ENCODE measurements around the gene JMJD1C. TPM values are rescaled to one million over a fixed set of nuclear protein-coding genes. Genes with fewer than 3 reads are reported as not detected.
A peak's percentile ranks its signal among the peaks of the same experiment; 100 is the strongest.
"Not testable (repeated sequence)": the region's sequence is repeated elsewhere in the genome, so short reads cannot be mapped to it uniquely, and the experiment has no call there.

The JMJD1C gene
- total RNA-seq, 2 donors from 2014 or later, result 39.2 to 50.7 TPM

DNA sequence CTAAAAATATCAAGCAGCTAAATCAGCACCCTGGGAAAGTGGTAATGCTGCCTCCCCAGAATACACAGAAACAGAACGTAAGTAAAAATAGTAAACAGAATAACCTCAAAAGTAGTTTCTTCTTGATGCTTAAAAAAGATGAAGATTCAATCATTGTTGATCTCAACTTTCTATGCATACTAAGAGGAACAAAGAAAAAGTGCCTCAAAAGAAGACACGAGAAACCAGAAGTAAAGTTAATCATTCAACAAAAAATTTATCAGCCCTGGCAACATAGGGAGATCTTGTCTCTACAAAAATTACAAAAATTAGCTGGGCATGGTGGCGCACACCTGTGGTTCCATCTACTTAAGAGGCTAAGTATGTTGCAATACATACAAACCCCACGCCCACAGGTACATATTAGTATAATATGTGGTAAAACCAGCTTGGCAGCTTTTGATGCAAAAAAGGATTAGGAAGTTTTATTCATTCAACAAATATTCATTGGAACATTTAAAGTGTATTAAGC, 179.0 kb downstream of the JMJD1C start:
- peaks cover 5% of the 10 kb centered on the region in 2 donors for H3K4me1 Mint-ChIP-seq (ENCODE audit: low read depth in 2 of 2)
- no peaks in the 10 kb centered on the region for H3K27me3 Mint-ChIP-seq
- H3K36me3 Mint-ChIP-seq, result no peaks in the 10 kb centered on the region
- DNase-seq (ENCODE audit: low spot score), result no peak
- no peaks in the 10 kb centered on the region for H3K9me3 Mint-ChIP-seq
- no peak overlapping the region for H3K27ac Mint-ChIP-seq
- H3K4me3 Mint-ChIP-seq, result no peak overlapping the region
- no peak for ATAC-seq

DNA sequence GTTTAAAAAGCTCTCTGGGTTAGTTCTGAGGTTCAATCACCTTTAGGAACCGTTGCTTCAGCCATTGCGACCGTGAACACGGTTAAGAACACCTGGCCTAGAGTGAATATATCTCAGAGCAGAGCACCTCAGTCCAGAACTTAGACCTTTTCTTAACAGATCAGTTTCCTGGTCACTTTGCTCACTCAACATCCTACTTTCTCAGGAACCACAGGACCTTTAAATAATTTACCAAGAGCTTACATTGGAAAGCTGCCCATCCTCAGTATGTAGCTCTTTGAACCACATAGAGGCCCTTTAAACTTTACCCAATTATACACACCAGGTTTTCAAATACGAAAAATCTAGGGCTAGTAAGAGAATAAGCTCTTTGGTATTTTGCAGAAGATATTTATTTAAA, 179.4 kb downstream of the JMJD1C start:
- DNase-seq (ENCODE audit: low spot score) (no peak), ATAC-seq (no peak)
- H3K27me3 Mint-ChIP-seq, result no peaks in the 10 kb centered on the region
- H3K36me3 Mint-ChIP-seq, result no peaks in the 10 kb centered on the region
- no peaks in the 10 kb centered on the region for H3K9me3 Mint-ChIP-seq
- peaks cover 5% of the 10 kb centered on the region in 2 donors for H3K4me1 Mint-ChIP-seq (ENCODE audit: low read depth in 2 of 2)
- H3K27ac Mint-ChIP-seq, result no peak overlapping the region
- no peak overlapping the region for H3K4me3 Mint-ChIP-seq

DNA sequence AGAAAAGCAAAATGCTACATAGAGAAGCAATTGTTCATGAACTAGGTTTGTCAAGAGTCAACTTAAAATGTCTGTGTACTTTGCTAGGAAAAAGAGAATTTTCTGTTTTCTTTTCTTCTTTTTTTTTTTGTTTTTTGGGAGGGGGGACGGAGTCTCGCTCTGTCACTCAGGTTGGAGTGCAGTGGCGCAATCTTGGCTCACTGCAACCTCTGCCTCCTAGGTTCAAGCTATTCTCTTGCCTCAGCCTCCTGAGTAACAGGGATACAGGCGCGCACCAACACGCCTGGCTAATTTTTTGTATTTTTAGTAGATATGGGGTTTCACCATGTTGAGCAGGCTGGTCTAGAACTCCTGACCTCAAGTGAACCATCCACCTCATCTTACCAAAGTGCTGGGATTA, 181.9 kb downstream of the JMJD1C start:
- DNase-seq (ENCODE audit: low spot score); H3K4me3 Mint-ChIP-seq; H3K27me3 Mint-ChIP-seq; H3K36me3 Mint-ChIP-seq; H3K9me3 Mint-ChIP-seq; H3K27ac Mint-ChIP-seq; H3K4me1 Mint-ChIP-seq (ENCODE audit: low read depth in 2 of 2); ATAC-seq: not testable (repeated sequence)

DNA sequence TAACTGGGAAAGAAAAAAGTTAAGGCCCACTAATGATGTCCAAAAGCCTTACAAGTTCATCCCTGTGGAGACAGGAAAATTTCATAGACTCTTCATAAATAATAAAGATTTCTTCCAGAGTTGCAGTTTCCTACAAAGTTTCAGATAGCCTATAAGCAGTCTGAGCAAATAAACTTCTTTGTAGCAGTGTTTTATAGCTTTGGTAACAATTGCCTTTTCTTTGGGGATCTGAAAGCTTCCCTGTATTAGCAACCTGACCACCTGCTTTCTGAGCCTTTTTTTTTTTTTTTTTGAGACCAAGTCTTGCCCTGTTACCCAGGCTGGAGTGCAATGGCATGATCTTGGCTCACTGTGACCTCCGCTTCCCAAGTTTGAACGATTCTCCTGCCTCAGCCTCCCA, 182.7 kb downstream of the JMJD1C start:
- no peak overlapping the region for H3K27ac Mint-ChIP-seq
- no peak for ATAC-seq
- H3K4me1 Mint-ChIP-seq (ENCODE audit: low read depth in 2 of 2), result peaks cover 5% of the 10 kb centered on the region in 2 donors
- no peak for DNase-seq (ENCODE audit: low spot score)
- no peaks in the 10 kb centered on the region for H3K9me3 Mint-ChIP-seq
- H3K27me3 Mint-ChIP-seq, result no peaks in the 10 kb centered on the region
- no peak overlapping the region for H3K4me3 Mint-ChIP-seq
- H3K36me3 Mint-ChIP-seq, result no peaks in the 10 kb centered on the region

DNA sequence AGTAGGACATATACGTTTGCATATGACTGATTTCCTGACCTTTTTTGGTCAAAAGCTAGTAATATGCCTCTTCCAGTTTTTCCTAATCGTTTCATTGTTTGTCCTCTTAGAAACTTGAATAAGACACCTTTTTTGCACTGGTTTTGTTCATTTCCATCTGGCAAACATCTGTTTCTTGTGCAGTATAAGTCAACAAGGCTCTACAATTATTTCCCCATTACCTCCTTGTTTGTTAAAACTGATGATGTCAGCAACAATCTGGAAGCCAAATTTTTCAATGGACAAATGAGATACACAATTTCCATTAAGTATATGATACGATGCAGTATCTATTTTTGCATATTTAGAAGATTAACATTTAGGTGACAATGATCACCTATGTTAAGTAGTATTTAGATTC, 183.8 kb downstream of the JMJD1C start:
- Mint-ChIP-seq H3K4me3 (no peak overlapping the region), H3K27me3 (no peaks in the 10 kb centered on the region), H3K9me3 (no peaks in the 10 kb centered on the region), H3K27ac (no peak overlapping the region), H3K36me3 (no peaks in the 10 kb centered on the region), H3K4me1 (ENCODE audit: low read depth in 2 of 2) (peaks cover 5% of the 10 kb centered on the region in 2 donors)
- DNase-seq (ENCODE audit: low spot score), result no peak
- no peak for ATAC-seq

DNA sequence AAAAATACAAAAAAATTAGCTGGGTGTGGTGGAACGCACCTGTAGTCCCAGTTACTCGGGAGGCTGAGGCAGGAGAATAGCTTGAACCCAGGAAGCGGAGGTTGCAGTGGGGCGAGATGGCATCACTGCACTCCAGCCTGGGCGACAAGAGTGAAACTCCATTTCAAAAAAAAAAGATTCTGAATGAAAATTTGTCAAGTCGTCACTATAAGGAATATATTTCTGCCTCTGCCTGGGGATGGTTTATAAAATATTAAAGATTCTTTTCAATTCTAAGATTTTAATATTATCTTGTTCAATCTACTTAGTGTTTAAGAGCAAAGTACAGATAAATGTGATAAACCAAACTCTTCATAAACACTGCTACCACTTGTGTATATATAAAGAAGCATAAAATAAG, 185.4 kb downstream of the JMJD1C start:
- DNase-seq (ENCODE audit: low spot score), result no peak
- H3K9me3 Mint-ChIP-seq, result no peaks in the 10 kb centered on the region
- no peak for ATAC-seq
- H3K27me3 Mint-ChIP-seq, result no peaks in the 10 kb centered on the region
- peaks cover 5% of the 10 kb centered on the region in 2 donors for H3K4me1 Mint-ChIP-seq (ENCODE audit: low read depth in 2 of 2)
- H3K4me3 Mint-ChIP-seq, result no peak overlapping the region
- H3K27ac Mint-ChIP-seq, result no peak overlapping the region
- H3K36me3 Mint-ChIP-seq, result no peaks in the 10 kb centered on the region

DNA sequence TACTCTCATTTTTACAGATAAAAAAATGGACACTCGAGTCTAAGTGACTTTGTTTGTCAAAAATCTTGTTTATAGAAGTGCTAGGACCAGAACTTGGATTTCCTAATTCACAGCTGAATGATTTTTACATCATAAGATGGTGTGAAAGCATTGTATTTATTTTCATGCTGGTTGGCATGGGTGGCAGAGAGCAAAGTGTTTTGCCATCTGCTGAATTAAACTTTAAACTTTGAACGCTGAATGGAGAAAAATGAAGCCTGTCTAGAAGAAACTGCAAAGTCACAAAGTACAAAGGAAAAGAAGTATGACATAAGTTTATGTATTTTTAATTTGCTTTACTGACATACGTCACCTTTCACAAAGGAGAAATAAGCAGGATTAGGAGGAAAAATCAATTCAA, 190.7 kb downstream of the JMJD1C start:
- H3K27ac Mint-ChIP-seq, result no peak overlapping the region
- DNase-seq (ENCODE audit: low spot score) (no peak), ATAC-seq (no peak)
- H3K4me3 Mint-ChIP-seq, result no peak overlapping the region
- no peaks in the 10 kb centered on the region for H3K36me3 Mint-ChIP-seq
- H3K9me3 Mint-ChIP-seq, result no peaks in the 10 kb centered on the region
- H3K4me1 Mint-ChIP-seq (ENCODE audit: low read depth in 2 of 2), result peaks cover 4 to 11% of the 10 kb centered on the region in 2 donors
- H3K27me3 Mint-ChIP-seq, result no peaks in the 10 kb centered on the region

DNA sequence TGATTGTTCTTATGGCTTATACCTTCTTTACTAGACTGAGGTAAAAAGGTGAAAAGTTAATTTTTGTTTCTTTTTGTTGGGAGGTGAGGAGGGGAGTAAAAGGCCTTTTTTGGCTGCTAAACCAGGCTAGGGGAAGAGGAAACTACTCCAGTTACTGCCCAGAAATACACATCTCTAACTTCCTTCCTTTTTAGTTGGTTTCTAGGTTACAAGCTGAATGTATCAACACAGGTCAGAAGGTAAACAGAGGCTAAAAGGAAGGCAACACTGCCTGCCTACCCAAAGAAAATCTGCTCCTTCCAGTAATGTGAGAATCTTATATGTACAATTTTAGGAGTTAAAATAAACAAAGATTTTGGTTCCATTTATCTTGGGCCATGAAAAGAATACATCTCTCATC, 192.2 kb downstream of the JMJD1C start:
- Mint-ChIP-seq H3K4me1 (ENCODE audit: low read depth in 2 of 2) (peaks cover 10 to 11% of the 10 kb centered on the region in 2 donors), H3K27me3 (no peaks in the 10 kb centered on the region), H3K36me3 (no peaks in the 10 kb centered on the region), H3K27ac (peak overlapping the region; percentile 44 to 52), H3K4me3 (no peak overlapping the region), H3K9me3 (no peaks in the 10 kb centered on the region)
- DNase-seq (ENCODE audit: low spot score) (no peak), ATAC-seq (no peak)

DNA sequence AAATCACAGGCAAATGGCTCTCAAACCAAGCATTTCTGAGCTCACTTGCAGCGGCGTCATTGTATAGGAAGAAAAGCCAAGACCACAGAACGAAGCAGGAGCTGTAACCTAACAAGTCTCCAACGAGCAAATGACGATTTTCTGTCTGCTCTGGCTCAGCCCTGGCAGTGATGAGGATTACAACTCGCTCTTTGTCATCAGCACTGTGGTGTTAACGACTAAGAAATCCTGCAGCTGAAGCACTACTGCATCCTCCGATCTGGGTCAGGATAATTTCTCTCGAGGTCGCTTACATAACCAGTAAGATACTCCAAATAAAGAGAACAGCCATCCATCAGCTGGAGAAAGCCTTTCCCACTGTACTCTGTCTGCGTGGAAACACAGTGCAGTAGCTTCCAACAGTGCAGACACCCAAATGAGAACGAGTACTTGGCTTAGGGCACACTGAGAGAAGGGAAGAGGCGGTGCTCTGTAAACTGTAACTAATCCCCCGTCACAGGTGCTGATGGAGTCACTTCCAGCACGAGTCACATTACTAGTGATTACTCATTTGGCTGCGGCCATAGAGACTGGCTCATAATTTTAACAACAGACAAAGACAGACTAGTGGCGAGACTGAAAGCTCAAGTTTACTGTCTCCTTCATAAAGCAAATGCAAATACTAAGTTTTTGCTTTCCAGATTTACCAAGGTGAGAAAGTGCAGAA, 196.8 kb downstream of the JMJD1C start:
- Mint-ChIP-seq H3K9me3 (no peaks in the 10 kb centered on the region), H3K27me3 (no peaks in the 10 kb centered on the region), H3K27ac (peak overlapping the region; percentile 98), H3K4me3 (peak overlapping the region; percentile 99), H3K36me3 (no peaks in the 10 kb centered on the region), H3K4me1 (ENCODE audit: low read depth in 2 of 2) (peaks cover 14 to 15% of the 10 kb centered on the region in 2 donors)
- ATAC-seq (peak; percentile 98 to 99), DNase-seq (ENCODE audit: low spot score) (peak; percentile 82)

DNA sequence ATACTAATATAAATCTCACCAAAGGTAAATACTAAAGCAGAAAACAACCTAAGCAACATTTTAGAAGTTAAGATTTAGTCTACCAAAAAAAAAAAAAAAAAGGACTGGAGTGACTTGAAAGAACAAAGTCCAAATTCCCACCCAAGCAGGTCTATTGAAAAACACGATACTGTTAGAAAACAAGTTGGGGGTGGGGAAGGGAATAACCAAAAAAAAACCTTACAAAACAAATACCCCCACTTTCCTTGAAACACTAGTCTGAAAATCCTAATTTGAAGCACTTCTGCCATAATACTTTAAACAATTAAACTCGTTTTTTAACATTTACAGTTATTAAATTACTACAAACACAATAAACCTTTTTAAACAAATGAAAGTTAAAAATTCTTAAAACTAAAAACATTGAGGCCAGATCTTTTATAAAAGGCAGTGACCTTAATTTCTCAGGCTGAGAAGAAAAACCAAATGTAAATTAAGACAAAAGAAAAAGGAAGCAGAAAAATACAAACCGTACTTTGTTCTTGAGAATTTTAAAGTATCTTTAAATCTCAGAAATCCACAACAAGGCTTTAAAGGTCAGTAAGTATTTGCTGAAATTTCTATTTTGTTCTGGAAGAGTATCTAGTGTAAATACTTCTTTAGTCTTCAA, 197.5 kb downstream of the JMJD1C start:
- Mint-ChIP-seq H3K4me3 (peak overlapping the region; percentile 99), H3K9me3 (no peaks in the 10 kb centered on the region), H3K27me3 (no peaks in the 10 kb centered on the region), H3K4me1 (ENCODE audit: low read depth in 2 of 2) (peaks cover 9 to 11% of the 10 kb centered on the region in 2 donors), H3K36me3 (no peaks in the 10 kb centered on the region), H3K27ac (peak overlapping the region; percentile 98)
- DNase-seq (ENCODE audit: low spot score) (no peak), ATAC-seq (no peak)

DNA sequence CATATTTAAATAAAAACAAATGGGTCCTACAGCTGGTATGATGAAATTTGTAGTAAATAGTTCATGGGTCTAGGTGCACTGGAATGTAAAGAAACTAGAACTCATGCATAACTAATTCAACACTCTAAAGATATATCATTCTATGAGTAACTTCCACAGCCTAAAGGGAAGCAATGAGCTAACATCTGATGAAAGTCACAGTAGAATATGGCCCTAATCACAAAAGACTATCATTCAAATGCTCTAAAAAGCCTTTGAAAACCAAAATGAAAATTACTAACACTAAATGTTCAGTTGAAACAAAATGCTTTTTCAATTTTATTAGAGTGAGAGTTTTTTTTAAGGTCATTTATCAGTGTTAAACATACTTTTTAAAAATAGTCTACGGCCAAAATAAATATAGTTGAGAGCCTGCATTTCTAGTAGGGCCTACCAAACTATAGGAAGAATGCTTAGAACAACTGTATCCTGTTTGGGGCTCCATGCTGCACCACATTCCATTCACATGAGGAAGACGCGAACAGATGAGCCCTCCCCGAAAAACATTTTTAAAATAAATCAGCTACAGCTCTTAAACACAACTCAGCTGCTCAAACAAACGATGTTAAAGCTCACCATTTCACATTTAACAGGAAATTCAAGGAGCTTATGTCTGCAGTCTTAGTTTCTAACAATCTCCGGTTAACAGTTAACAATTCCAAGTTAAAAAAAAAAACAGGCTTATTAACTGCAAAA, 198.2 kb downstream of the JMJD1C start:
- H3K4me3 Mint-ChIP-seq, result peak overlapping the region; percentile 99
- no peaks in the 10 kb centered on the region for H3K9me3 Mint-ChIP-seq
- ATAC-seq (no peak), DNase-seq (ENCODE audit: low spot score) (no peak)
- no peaks in the 10 kb centered on the region for H3K36me3 Mint-ChIP-seq
- H3K27ac Mint-ChIP-seq, result peak overlapping the region; percentile 98
- peaks cover 11% of the 10 kb centered on the region in 2 donors for H3K4me1 Mint-ChIP-seq (ENCODE audit: low read depth in 2 of 2)
- no peaks in the 10 kb centered on the region for H3K27me3 Mint-ChIP-seq

DNA sequence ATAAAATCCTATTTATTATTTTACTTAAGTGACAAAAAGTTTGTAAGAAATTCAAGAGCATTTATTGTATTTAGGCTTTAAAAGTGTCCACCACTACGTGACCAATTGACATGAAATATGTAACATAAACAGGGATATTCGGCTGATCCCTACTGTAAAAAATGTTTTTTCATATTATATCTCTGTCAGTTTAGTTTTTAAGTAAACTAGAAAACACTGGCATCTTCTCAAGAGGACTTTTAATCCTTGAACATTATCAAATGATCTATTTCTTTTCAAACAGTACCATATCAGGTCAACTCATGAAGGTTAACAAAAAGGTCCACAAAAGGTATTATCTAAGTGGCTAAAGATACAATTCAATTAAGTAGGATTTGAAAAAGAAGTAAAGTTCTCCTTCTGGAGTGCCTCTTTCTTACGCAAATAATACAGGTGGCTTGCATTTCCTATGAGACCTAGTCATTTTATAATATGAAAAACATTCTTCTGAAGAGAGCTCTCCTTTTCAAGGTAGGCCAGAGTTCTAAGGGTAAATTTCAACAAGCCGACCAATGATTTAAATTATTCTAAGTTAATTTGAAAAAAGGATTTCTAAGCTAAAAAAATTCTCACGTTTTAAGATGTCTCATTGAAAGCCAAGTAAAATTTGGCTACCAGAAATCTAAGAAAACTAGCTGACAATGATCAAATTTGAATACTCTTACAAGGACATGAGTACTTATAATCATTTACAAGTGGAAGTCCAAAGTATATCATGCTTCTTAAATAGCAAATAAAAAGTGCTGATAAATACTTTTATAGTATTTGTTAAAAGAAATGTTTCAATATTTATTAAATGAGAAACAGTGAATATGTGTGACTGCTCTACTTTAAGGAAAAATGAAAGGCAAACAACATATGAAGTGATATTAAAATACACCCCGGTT, 199.1 kb downstream of the JMJD1C start:
- no peaks in the 10 kb centered on the region for H3K27me3 Mint-ChIP-seq
- H3K36me3 Mint-ChIP-seq, result peaks cover 1% of the 10 kb centered on the region
- no peaks in the 10 kb centered on the region for H3K9me3 Mint-ChIP-seq
- peaks cover 14 to 17% of the 10 kb centered on the region in 2 donors for H3K4me1 Mint-ChIP-seq (ENCODE audit: low read depth in 2 of 2)
- peak overlapping the region; percentile 98 for H3K27ac Mint-ChIP-seq
- ATAC-seq (no peak), DNase-seq (ENCODE audit: low spot score) (no peak)
- peak overlapping the region; percentile 99 for H3K4me3 Mint-ChIP-seq

DNA sequence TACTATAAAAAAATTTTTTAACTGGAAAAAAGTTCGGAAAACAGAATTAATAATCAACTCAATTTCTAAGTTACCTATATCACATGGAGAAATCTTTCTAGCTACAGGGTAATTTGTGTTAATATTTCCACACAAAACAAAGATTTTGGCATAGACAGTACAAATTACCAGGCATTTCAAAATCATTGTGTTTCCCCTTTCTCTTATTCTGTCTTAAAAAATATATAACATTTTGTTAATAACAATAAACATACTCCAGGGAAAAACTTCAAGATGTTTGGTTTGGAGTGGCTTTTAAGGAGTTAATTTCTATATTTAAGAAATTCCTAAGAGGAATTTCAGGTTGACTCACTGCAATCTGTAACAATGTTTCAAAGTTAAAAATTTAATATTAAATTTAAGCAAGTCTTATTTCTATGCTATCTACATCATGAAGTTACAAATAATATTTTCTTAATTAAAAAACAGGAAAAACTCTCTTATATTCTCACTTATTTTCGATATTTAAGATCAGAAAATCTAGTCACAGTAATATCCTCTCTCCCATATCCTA, 200.0 kb downstream of the JMJD1C start:
- no peak for ATAC-seq
- peak overlapping the region; percentile 98 for H3K27ac Mint-ChIP-seq
- no peaks in the 10 kb centered on the region for H3K9me3 Mint-ChIP-seq
- H3K27me3 Mint-ChIP-seq, result no peaks in the 10 kb centered on the region
- H3K36me3 Mint-ChIP-seq, result peaks cover 8% of the 10 kb centered on the region
- H3K4me1 Mint-ChIP-seq (ENCODE audit: low read depth in 2 of 2), result peaks cover 21 to 26% of the 10 kb centered on the region in 2 donors
- no peak for DNase-seq (ENCODE audit: low spot score)
- H3K4me3 Mint-ChIP-seq, result peak overlapping the region; percentile 99
